SU-DHL-6 (cell line): ENCODE results near the gene SOX6.

Experiments
- H2AFZ ChIP-seq: fragments of 200-600 bp; sonication (generic); 2 replicates; pipeline ENCODE4 v1.6.1; 2014; ENCODE audit warnings: low read depth, mild to moderate bottlenecking, moderate library complexity, mixed read lengths, antibody characterized with exemption, low read length; ENCODE audit not compliant: severe bottlenecking
- H3F3A ChIP-seq: fragments of 200-600 bp; shearing (Covaris generic); 2 replicates; pipeline ENCODE4 v1.6.0; 2016; ENCODE audit warnings: antibody characterized with exemption, mild to moderate bottlenecking; ENCODE audit not compliant: insufficient read depth
- H3K27ac ChIP-seq: fragments of 200-600 bp; sonication (generic); 2 replicates; pipeline ENCODE4 v1.5.1; 2016; ENCODE audit warnings: low read depth, mild to moderate bottlenecking, low read length, moderate library complexity, mixed read lengths
- H3K27me3 ChIP-seq: fragments of 200-600 bp; sonication (generic), shearing (Covaris generic); 2 replicates; pipeline ENCODE4 v1.6.0; 2014; ENCODE audit warnings: mild to moderate bottlenecking, low read length
- H3K36me3 ChIP-seq: fragments of 200-600 bp; sonication (generic); 2 replicates; pipeline ENCODE4 v1.6.1; 2014; ENCODE audit warnings: mild to moderate bottlenecking, low read length, mixed read lengths
- H3K4me2 ChIP-seq: fragments of 300-600, 200-600 bp; shearing (Covaris generic), sonication (generic); 2 replicates; pipeline ENCODE4 v1.6.0; 2014; ENCODE audit warnings: low read length, low read depth, mild to moderate bottlenecking; ENCODE audit not compliant: poor library complexity, severe bottlenecking
- H3K4me3 ChIP-seq: fragments of 200-600 bp; sonication (generic); 2 replicates; pipeline ENCODE4 v1.5.1; 2014; ENCODE audit warnings: antibody characterized with exemption, low read length, mild to moderate bottlenecking, mixed read lengths; ENCODE audit not compliant: insufficient read depth, poor library complexity, severe bottlenecking
- H3K79me2 ChIP-seq: fragments of 200-600 bp; sonication (generic); 2 replicates; pipeline ENCODE4 v1.6.1; 2014; ENCODE audit warnings: mild to moderate bottlenecking, low read length, moderate library complexity; ENCODE audit not compliant: insufficient read depth
- H3K9ac ChIP-seq: fragments of 200-600 bp; sonication (generic); 2 replicates; pipeline ENCODE4 v1.7.0; 2014; ENCODE audit warnings: mild to moderate bottlenecking, low read length
- H3K9me2 ChIP-seq: fragments of 200-600 bp; sonication (generic); replicated peaks from 2 replicates; pipeline ENCODE4 v1.6.1; 2014; ENCODE audit warnings: low read length; ENCODE audit not compliant: insufficient read depth
- H3K9me3 ChIP-seq: fragments of 200-600 bp; sonication (generic); 2 replicates; pipeline ENCODE4 v1.6.1; 2014; ENCODE audit warnings: low read length, mixed read lengths; ENCODE audit not compliant: insufficient read depth
- H4K20me1 ChIP-seq: fragments of 200-600 bp; sonication (generic); 2 replicates; pipeline ENCODE4 v1.6.1; 2014; ENCODE audit warnings: low read depth, mild to moderate bottlenecking, antibody characterized with exemption, low read length, moderate library complexity, mixed read lengths
- CTCF ChIP-seq: fragments of 200-600 bp; sonication (generic); IDR thresholded peaks from one replicate; pipeline ENCODE4 v1.5.1; 2017; ENCODE audit warnings: antibody characterized with exemption, mild to moderate bottlenecking, low read length, moderate library complexity; ENCODE audit not compliant: insufficient read depth, poor library complexity, severe bottlenecking
- EZH2phosphoT487 ChIP-seq: fragments of 200-600 bp; sonication (generic), shearing (Covaris generic); conservative IDR thresholded peaks from 2 replicates; pipeline ENCODE4 v1.6.1; 2018; ENCODE audit warnings: mild to moderate bottlenecking, antibody characterized with exemption, low read length, moderate library complexity, mixed read lengths

The SOX6 gene

GRCh38 chr11:16242806-16243205 lies 113.5 kb downstream of the SOX6 start:
- no peaks in the 10 kb centered on the region for H3K79me2 ChIP-seq
- no peak overlapping the region for H3K9ac ChIP-seq
- no peaks in the 10 kb centered on the region for H4K20me1 ChIP-seq
- H3K9me3 ChIP-seq: no peaks in the 10 kb centered on the region
- no peak for TF ChIP-seq EZH2phosphoT487
- TF ChIP-seq CTCF: no peak
- H3K4me2 ChIP-seq: no peak overlapping the region
- H3K27me3 ChIP-seq: no peaks in the 10 kb centered on the region
- no peaks in the 10 kb centered on the region; the same call in 1 of the 2 replicates for H3K36me3 ChIP-seq
- H3K9me2 ChIP-seq: no peaks in the 10 kb centered on the region
- H3F3A ChIP-seq: no peaks in the 10 kb centered on the region
- no peak overlapping the region for H2AFZ ChIP-seq
- H3K27ac ChIP-seq: no peak overlapping the region
- H3K4me3 ChIP-seq: no peak overlapping the region

- H3K4me3 ChIP-seq: no peak overlapping the region
- no peaks in the 10 kb centered on the region for H3K9me2 ChIP-seq
- 0 out of 2 replicates have a peak, but pooled peaks cover under 1% of the 10 kb centered on the region for H3K27me3 ChIP-seq
- peaks cover under 1% of the 10 kb centered on the region; the same call in 1 of the 2 replicates for H3K36me3 ChIP-seq
- TF ChIP-seq CTCF: no peak
- no peak for TF ChIP-seq EZH2phosphoT487
- H2AFZ ChIP-seq: no peak overlapping the region
- H3K79me2 ChIP-seq: no peaks in the 10 kb centered on the region
- H3K4me2 ChIP-seq: no peak overlapping the region
- no peaks in the 10 kb centered on the region for H4K20me1 ChIP-seq
- no peak overlapping the region for H3K27ac ChIP-seq
- no peaks in the 10 kb centered on the region for H3F3A ChIP-seq
- no peak overlapping the region for H3K9ac ChIP-seq
- no peaks in the 10 kb centered on the region for H3K9me3 ChIP-seq
These were observed 115.7 kb downstream of the SOX6 start for GRCh38 chr11:16240687-16241086.

GRCh38 chr11:16239141-16240105 lies 116.9 kb downstream of the SOX6 start:
- no peak overlapping the region for H3K27ac ChIP-seq

More at GRCh38 chr11:16239141-16240105, 116.9 kb downstream of the SOX6 start:
- H4K20me1 ChIP-seq: no peaks in the 10 kb centered on the region
- H3K9me3 ChIP-seq: no peaks in the 10 kb centered on the region
- TF ChIP-seq EZH2phosphoT487: no peak
- no peak for TF ChIP-seq CTCF
- H3K9ac ChIP-seq: no peak overlapping the region
- 0 out of 2 replicates have a peak, but pooled peaks cover 2% of the 10 kb centered on the region for H3K27me3 ChIP-seq
- no peaks in the 10 kb centered on the region for H3K9me2 ChIP-seq
- no peak overlapping the region for H2AFZ ChIP-seq
- H3K79me2 ChIP-seq: no peaks in the 10 kb centered on the region
- H3K4me3 ChIP-seq: no peak overlapping the region
- no peaks in the 10 kb centered on the region for H3F3A ChIP-seq
- no peak overlapping the region for H3K4me2 ChIP-seq
- 0 out of 2 replicates have a peak, but pooled peaks cover 3% of the 10 kb centered on the region for H3K36me3 ChIP-seq
